ENCODE data around the gene MAPK12.

The MAPK12 gene

DNA sequence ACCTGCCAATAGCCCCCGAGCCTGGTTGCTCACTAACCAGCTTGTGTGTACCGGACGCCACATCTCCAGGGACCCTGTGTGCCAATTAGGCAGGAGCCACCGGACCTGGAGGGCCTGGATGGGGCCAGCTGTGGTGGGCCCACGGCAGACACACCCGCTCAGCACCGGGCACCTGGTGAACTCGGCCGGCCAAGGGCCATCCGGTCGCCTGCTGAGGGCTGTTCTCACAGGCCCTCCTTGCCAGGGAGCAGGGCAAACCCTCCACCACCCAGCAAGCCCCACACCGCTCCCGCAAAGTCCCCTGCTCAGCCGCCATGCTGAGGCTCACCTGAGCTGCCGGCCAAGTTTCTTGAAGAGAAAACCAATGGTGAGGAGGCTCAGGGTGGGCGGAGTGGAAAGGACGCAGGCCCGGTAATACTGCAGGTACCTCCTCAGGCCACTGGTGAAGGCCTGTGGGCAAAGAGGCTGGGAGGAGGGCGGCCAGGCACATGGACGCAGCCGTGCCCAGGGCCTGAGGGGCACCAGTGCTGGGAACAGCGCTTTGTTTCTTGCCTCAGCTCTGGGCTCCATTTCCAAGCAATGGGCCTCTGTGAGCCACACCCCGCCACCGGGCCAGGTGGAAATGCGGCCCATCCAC, 33.8 kb downstream of the MAPK12 start:
- Histone ChIP-seq H3K36me3 (ENCODE audit: control insufficient read depth, insufficient read depth, low read length) (no peaks in the 10 kb centered on the region), H3K4me1 (no peaks in the 10 kb centered on the region), H3K9ac (no peak overlapping the region), H3K9me3 (ENCODE audit: control insufficient read depth, low read length) (no peaks in the 10 kb centered on the region), H3K79me2 (peaks cover 2% of the 10 kb centered on the region), H3K4me2 (ENCODE audit: low read length) (no peak overlapping the region), H3K27ac (no peak overlapping the region), H3K27me3 (ENCODE audit: control insufficient read depth, insufficient read depth, low read length) (no peaks in the 10 kb centered on the region), H3K4me3 (ENCODE audit: low read depth, low read length) (no peak overlapping the region), H2AFZ (no peak overlapping the region)
- TF ChIP-seq, protein P1, sequence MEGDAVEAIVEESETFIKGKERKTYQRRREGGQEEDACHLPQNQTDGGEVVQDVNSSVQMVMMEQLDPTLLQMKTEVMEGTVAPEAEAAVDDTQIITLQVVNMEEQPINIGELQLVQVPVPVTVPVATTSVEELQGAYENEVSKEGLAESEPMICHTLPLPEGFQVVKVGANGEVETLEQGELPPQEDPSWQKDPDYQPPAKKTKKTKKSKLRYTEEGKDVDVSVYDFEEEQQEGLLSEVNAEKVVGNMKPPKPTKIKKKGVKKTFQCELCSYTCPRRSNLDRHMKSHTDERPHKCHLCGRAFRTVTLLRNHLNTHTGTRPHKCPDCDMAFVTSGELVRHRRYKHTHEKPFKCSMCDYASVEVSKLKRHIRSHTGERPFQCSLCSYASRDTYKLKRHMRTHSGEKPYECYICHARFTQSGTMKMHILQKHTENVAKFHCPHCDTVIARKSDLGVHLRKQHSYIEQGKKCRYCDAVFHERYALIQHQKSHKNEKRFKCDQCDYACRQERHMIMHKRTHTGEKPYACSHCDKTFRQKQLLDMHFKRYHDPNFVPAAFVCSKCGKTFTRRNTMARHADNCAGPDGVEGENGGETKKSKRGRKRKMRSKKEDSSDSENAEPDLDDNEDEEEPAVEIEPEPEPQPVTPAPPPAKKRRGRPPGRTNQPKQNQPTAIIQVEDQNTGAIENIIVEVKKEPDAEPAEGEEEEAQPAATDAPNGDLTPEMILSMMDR (IDR thresholded peaks at IDR 0.05) = no peak

DNA sequence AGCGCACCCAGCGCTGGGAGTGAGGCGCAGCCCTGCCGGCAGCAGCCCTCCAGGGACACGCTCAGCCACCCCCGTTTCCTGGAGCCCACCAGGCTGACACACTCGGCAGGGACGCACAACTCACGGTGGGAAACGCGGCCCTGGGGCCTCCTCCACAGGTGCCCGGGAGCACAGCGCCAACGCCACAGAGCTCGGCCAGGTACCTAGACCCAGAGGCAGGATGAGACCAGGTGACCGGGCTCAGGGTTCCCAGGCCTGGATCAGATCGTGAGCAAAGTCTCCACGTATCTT, 34.7 kb downstream of the MAPK12 start:
- H3K36me3 ChIP-seq (ENCODE audit: control insufficient read depth, insufficient read depth, low read length) = no peaks in the 10 kb centered on the region
- H3K9me3 ChIP-seq (ENCODE audit: control insufficient read depth, low read length) = no peaks in the 10 kb centered on the region
- no peak overlapping the region for H3K4me2 ChIP-seq (ENCODE audit: low read length)
- no peak overlapping the region for H3K9ac ChIP-seq
- no peak overlapping the region for H3K4me3 ChIP-seq (ENCODE audit: low read depth, low read length)
- no peak overlapping the region for H2AFZ ChIP-seq
- no peaks in the 10 kb centered on the region for H3K27me3 ChIP-seq (ENCODE audit: control insufficient read depth, insufficient read depth, low read length)
- H3K79me2 ChIP-seq = peaks cover 2% of the 10 kb centered on the region
- no peak overlapping the region for H3K27ac ChIP-seq
- H3K4me1 ChIP-seq = no peaks in the 10 kb centered on the region
- TF ChIP-seq, protein P1 (IDR thresholded peaks at IDR 0.05) = no peak

DNA sequence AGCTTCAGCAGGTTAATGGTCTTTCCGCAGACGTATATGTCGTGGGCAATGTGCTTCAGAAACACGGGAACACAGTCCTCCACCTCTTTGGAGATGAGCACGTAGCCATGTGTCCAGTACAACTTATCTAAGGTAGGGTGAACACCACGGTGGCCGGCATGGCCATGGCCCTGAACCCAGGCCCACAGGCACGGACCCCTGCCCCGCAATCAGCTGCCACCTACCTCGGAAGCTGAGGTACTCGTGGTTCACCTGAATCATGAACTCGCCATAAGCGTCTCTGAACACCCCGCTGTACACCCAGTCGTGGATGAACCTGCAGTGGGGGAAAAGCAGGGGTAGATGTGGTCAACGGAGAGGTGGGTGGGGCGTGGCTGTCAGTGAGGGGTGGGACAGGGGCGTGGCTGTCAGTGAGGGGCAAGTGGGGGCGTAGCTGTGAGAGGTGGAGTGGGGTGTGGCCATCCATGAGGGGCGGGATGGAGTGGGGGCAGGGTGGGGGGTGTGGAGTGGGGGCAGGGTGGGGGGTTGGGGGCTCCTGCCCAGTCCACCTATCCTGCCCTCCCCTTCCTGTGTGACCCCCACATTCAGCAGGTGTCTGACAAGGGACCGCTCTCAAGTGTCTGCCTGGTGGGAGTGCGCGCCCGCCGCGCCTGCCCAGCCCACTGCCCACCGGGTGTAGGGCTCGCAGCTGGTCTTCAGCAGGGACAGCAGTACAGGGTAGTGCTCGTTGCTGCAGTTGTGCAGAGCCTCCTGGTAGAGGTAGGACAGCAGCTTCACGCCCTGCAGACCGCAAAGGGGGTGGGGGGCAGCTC, 35.2 kb downstream of the MAPK12 start:
- Histone ChIP-seq H3K79me2 (peaks cover 2% of the 10 kb centered on the region), H3K4me2 (ENCODE audit: low read length) (no peak overlapping the region), H3K27ac (no peak overlapping the region), H3K4me3 (ENCODE audit: low read depth, low read length) (no peak overlapping the region), H3K9ac (no peak overlapping the region), H3K9me3 (ENCODE audit: control insufficient read depth, low read length) (no peaks in the 10 kb centered on the region), H3K27me3 (ENCODE audit: control insufficient read depth, insufficient read depth, low read length) (no peaks in the 10 kb centered on the region), H3K36me3 (ENCODE audit: control insufficient read depth, insufficient read depth, low read length) (no peaks in the 10 kb centered on the region), H2AFZ (no peak overlapping the region), H3K4me1 (no peaks in the 10 kb centered on the region)
- TF ChIP-seq, protein P1 (IDR thresholded peaks at IDR 0.05) = no peak

DNA sequence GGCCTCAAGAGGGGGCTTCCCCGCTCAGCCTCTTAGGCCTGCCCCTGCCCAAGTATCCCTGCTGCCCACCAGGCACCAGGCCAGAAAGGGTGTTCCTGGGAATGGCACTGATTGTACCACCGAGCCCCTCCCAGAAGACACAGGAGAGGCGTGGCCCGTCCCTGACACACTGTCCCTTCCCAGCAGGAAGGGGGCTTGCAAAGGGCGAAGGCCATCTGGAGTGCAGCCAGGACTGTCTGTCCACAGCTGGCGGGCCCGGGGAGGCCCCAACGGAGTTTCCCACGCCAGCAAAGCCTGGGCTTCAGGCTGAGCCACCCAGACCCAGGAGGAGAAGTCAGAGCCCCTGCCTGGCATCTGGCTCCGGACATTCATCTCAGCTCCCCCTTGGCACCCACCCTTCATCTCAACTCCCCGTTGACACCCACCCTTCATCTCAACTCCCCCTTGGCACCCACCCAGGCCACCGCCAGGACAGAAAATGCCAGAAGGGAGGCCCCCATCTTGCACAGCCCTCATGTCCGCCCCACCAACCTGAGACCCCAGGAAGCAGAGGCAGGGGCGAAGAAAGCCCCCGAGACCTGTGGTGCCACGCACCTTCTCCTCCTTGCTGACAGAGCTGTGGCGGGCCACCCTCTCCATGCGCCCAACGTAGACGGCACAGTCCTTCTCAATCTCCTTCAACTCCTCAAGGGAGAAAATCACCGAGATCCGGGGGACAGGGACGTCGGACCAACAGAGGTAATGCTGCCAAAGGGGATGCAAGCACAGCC, 36.1 kb downstream of the MAPK12 start:
- H3K9ac ChIP-seq = no peak overlapping the region

More for the DNA sequence above, 36.1 kb downstream of the MAPK12 start:
- TF ChIP-seq, protein P1 (IDR thresholded peaks at IDR 0.05) = no peak
- H3K9me3 ChIP-seq (ENCODE audit: control insufficient read depth, low read length) = no peaks in the 10 kb centered on the region
- H3K4me2 ChIP-seq (ENCODE audit: low read length) = no peak overlapping the region
- H3K4me1 ChIP-seq = no peaks in the 10 kb centered on the region
- H3K79me2 ChIP-seq = peaks cover 2% of the 10 kb centered on the region
- no peaks in the 10 kb centered on the region for H3K36me3 ChIP-seq (ENCODE audit: control insufficient read depth, insufficient read depth, low read length)
- H2AFZ ChIP-seq = no peak overlapping the region
- no peak overlapping the region for H3K27ac ChIP-seq
- H3K27me3 ChIP-seq (ENCODE audit: control insufficient read depth, insufficient read depth, low read length) = no peaks in the 10 kb centered on the region
- no peak overlapping the region for H3K4me3 ChIP-seq (ENCODE audit: low read depth, low read length)
